Measurements from ENCODE around the gene CDK11B.

The CDK11B gene

GRCh38 chr1:1601564-1602303 is 57.1 kb downstream of the CDK11B start:
- no peak overlapping the region for H3K4me3 ChIP-seq (ENCODE audit: low read depth, low read length)
- no peaks in the 10 kb centered on the region for H3K36me3 ChIP-seq (ENCODE audit: insufficient read depth, low read length)
- H3K27me3 ChIP-seq (ENCODE audit: insufficient read depth, low read length): 0 out of 2 replicates have a peak, but pooled peaks cover 3% of the 10 kb centered on the region
- H3K79me2 ChIP-seq (ENCODE audit: control insufficient read depth, insufficient read depth, low read length, unreplicated experiment): no peaks in the 10 kb centered on the region
- H3K4me1 ChIP-seq (ENCODE audit: control insufficient read depth, insufficient read depth, low read length, unreplicated experiment): peaks cover 9% of the 10 kb centered on the region
- H2AFZ ChIP-seq (ENCODE audit: low read length, unreplicated experiment): no peak overlapping the region
- H3K27ac ChIP-seq (ENCODE audit: low read depth, low read length): no peak overlapping the region

- Histone ChIP-seq H3K79me2 (ENCODE audit: control insufficient read depth, insufficient read depth, low read length, unreplicated experiment) (no peaks in the 10 kb centered on the region), H2AFZ (ENCODE audit: low read length, unreplicated experiment) (no peak overlapping the region), H3K27ac (ENCODE audit: low read depth, low read length) (no peak overlapping the region), H3K36me3 (ENCODE audit: insufficient read depth, low read length) (no peaks in the 10 kb centered on the region), H3K4me3 (ENCODE audit: low read depth, low read length) (peak overlapping the region; percentile 82), H3K4me1 (ENCODE audit: control insufficient read depth, insufficient read depth, low read length, unreplicated experiment) (peaks cover 9% of the 10 kb centered on the region), H3K27me3 (ENCODE audit: insufficient read depth, low read length) (peaks cover 10% of the 10 kb centered on the region; the same call in 1 of the 2 replicates)
These were observed 57.8 kb downstream of the CDK11B start for GRCh38 chr1:1600861-1601563.

GRCh38 chr1:1599935-1600860 is 58.6 kb downstream of the CDK11B start, which contains the start of gene FNDC10:
TSS of gene FNDC10 (minus strand) at chr1:1600135. CDS start at chr1:1600015, 120 bp downstream.
- Histone ChIP-seq H3K4me3 (ENCODE audit: low read depth, low read length) (peak within 1 kb of the TSS; percentile 82), H3K27ac (ENCODE audit: low read depth, low read length) (no peak within 1 kb of the TSS), H3K36me3 (ENCODE audit: insufficient read depth, low read length) (no peaks in the 10 kb centered on the region), H3K27me3 (ENCODE audit: insufficient read depth, low read length) (peaks cover 18% of the 10 kb centered on the region; the same call in 1 of the 2 replicates), H2AFZ (ENCODE audit: low read length, unreplicated experiment) (peak within 1 kb of the TSS; percentile 35), H3K79me2 (ENCODE audit: control insufficient read depth, insufficient read depth, low read length, unreplicated experiment) (no peaks in the 10 kb centered on the region), H3K4me1 (ENCODE audit: control insufficient read depth, insufficient read depth, low read length, unreplicated experiment) (peaks cover 9% of the 10 kb centered on the region)

GRCh38 chr1:1599030-1599934 is 59.5 kb downstream of the CDK11B start:
- peaks cover 19% of the 10 kb centered on the region; the same call in 1 of the 2 replicates for H3K27me3 ChIP-seq (ENCODE audit: insufficient read depth, low read length)
- H3K36me3 ChIP-seq (ENCODE audit: insufficient read depth, low read length): no peaks in the 10 kb centered on the region
- peak overlapping the region; percentile 73 for H3K4me3 ChIP-seq (ENCODE audit: low read depth, low read length)
- no peak overlapping the region for H3K27ac ChIP-seq (ENCODE audit: low read depth, low read length)
- peaks cover 9% of the 10 kb centered on the region for H3K4me1 ChIP-seq (ENCODE audit: control insufficient read depth, insufficient read depth, low read length, unreplicated experiment)
- H3K79me2 ChIP-seq (ENCODE audit: control insufficient read depth, insufficient read depth, low read length, unreplicated experiment): no peaks in the 10 kb centered on the region
- peak overlapping the region; percentile 35 for H2AFZ ChIP-seq (ENCODE audit: low read length, unreplicated experiment)

- peak overlapping the region; percentile 73; the same call in 1 of the 2 replicates for H3K4me3 ChIP-seq (ENCODE audit: low read depth, low read length)
- H2AFZ ChIP-seq (ENCODE audit: low read length, unreplicated experiment): no peak overlapping the region
- H3K27ac ChIP-seq (ENCODE audit: low read depth, low read length): no peak overlapping the region
- H3K4me1 ChIP-seq (ENCODE audit: control insufficient read depth, insufficient read depth, low read length, unreplicated experiment): peaks cover 9% of the 10 kb centered on the region
- no peaks in the 10 kb centered on the region for H3K79me2 ChIP-seq (ENCODE audit: control insufficient read depth, insufficient read depth, low read length, unreplicated experiment)
- no peaks in the 10 kb centered on the region for H3K36me3 ChIP-seq (ENCODE audit: insufficient read depth, low read length)
- H3K27me3 ChIP-seq (ENCODE audit: insufficient read depth, low read length): peaks cover 19% of the 10 kb centered on the region; the same call in 1 of the 2 replicates
These were observed 60.1 kb downstream of the CDK11B start for GRCh38 chr1:1598720-1599029.

GRCh38 chr1:1598051-1598719 is 60.6 kb downstream of the CDK11B start:
- H2AFZ ChIP-seq (ENCODE audit: low read length, unreplicated experiment): no peak overlapping the region
- peaks cover 9% of the 10 kb centered on the region for H3K4me1 ChIP-seq (ENCODE audit: control insufficient read depth, insufficient read depth, low read length, unreplicated experiment)
- no peaks in the 10 kb centered on the region for H3K36me3 ChIP-seq (ENCODE audit: insufficient read depth, low read length)
- no peak overlapping the region for H3K27ac ChIP-seq (ENCODE audit: low read depth, low read length)
- H3K4me3 ChIP-seq (ENCODE audit: low read depth, low read length): peak overlapping the region; percentile 38
- no peaks in the 10 kb centered on the region for H3K79me2 ChIP-seq (ENCODE audit: control insufficient read depth, insufficient read depth, low read length, unreplicated experiment)
- peaks cover 19% of the 10 kb centered on the region; the same call in 1 of the 2 replicates for H3K27me3 ChIP-seq (ENCODE audit: insufficient read depth, low read length)

GRCh38 chr1:1597275-1597930 is 61.4 kb downstream of the CDK11B start:
- Histone ChIP-seq H3K4me3 (ENCODE audit: low read depth, low read length) (peak overlapping the region; percentile 38; the same call in 1 of the 2 replicates), H3K27ac (ENCODE audit: low read depth, low read length) (no peak overlapping the region), H2AFZ (ENCODE audit: low read length, unreplicated experiment) (no peak overlapping the region), H3K27me3 (ENCODE audit: insufficient read depth, low read length) (peaks cover 19% of the 10 kb centered on the region; the same call in 1 of the 2 replicates), H3K36me3 (ENCODE audit: insufficient read depth, low read length) (no peaks in the 10 kb centered on the region), H3K79me2 (ENCODE audit: control insufficient read depth, insufficient read depth, low read length, unreplicated experiment) (no peaks in the 10 kb centered on the region), H3K4me1 (ENCODE audit: control insufficient read depth, insufficient read depth, low read length, unreplicated experiment) (peaks cover 9% of the 10 kb centered on the region)

- Histone ChIP-seq H3K36me3 (ENCODE audit: insufficient read depth, low read length) (no peaks in the 10 kb centered on the region), H3K27me3 (ENCODE audit: insufficient read depth, low read length) (peaks cover 19% of the 10 kb centered on the region; the same call in 1 of the 2 replicates), H3K4me3 (ENCODE audit: low read depth, low read length) (no peak overlapping the region), H2AFZ (ENCODE audit: low read length, unreplicated experiment) (no peak overlapping the region), H3K79me2 (ENCODE audit: control insufficient read depth, insufficient read depth, low read length, unreplicated experiment) (no peaks in the 10 kb centered on the region), H3K4me1 (ENCODE audit: control insufficient read depth, insufficient read depth, low read length, unreplicated experiment) (peaks cover 9% of the 10 kb centered on the region), H3K27ac (ENCODE audit: low read depth, low read length) (no peak overlapping the region)
These were observed 62.1 kb downstream of the CDK11B start for GRCh38 chr1:1596493-1597274.

All from ACC112 (cell line).